IMR-90 (cell line): Measurements from ENCODE around the gene VPS13C. TPM values are rescaled to one million over a fixed set of nuclear protein-coding genes. Genes with fewer than 3 reads are reported as not detected.

Experiments used
- ATAC-seq: fragments of 200-7000 bp; cut with Tn5 transposase; 2 replicates; pipeline ENCODE4 v1.9.1; 2020; ENCODE audit warnings: low read depth, mild to moderate bottlenecking, moderate library complexity
- BruUV-seq: library from RNA; stranded (reverse); fragments of 400-500 nt; replicated peaks from 2 replicates; lab custom pipeline; 2021; lab: Mats Ljungman, UMichigan
- CTCF ChIA-PET: fragments of 300-600 bp; formaldehyde crosslinking; extraction: SDS; loops from one replicate; lab custom pipeline; 2021; ENCODE audit warnings: antibody characterized with exemption; lab: Yijun Ruan, JAX
- POLR2A ChIA-PET: fragments of 300-600 bp; sonication (Branson Sonifier 250); formaldehyde crosslinking; loops from one replicate; lab custom pipeline; 2022; ENCODE audit warnings: antibody characterized with exemption; ENCODE audit not compliant: unreplicated experiment; lab: Charles Lee
- DNase-seq: peaks from one replicate; pipeline ENCODE4 v3.0.0; 2013
- H2AFZ ChIP-seq: replicated peaks from 2 replicates; pipeline ENCODE3; 2013; ENCODE audit warnings: low read length, mild to moderate bottlenecking; ENCODE audit not compliant: poor library complexity
- H2AK5ac ChIP-seq: 2 replicates; pipeline ENCODE4 v1.6.1; 2013; ENCODE audit warnings: low read depth, low read length, inconsistent platforms
- H2AK9ac ChIP-seq: replicated peaks from 2 replicates; pipeline ENCODE3; 2013; ENCODE audit warnings: mild to moderate bottlenecking, low read depth, low read length, moderate library complexity; ENCODE audit not compliant: poor library complexity
- H2BK120ac ChIP-seq: 2 replicates; pipeline ENCODE4 v1.6.1; 2013; ENCODE audit warnings: low read depth, low read length, inconsistent platforms
- H2BK15ac ChIP-seq: 3 replicates; pipeline ENCODE4 v1.6.1; 2013; ENCODE audit warnings: low read depth, low read length, inconsistent platforms
- H2BK20ac ChIP-seq: 2 replicates; pipeline ENCODE4 v1.6.1; 2013; ENCODE audit warnings: low read depth, mild to moderate bottlenecking, inconsistent platforms, low read length, moderate library complexity
- H2BK5ac ChIP-seq: 2 replicates; pipeline ENCODE4 v1.6.1; 2013; ENCODE audit warnings: mild to moderate bottlenecking, low read depth, low read length, inconsistent platforms; ENCODE audit not compliant: poor library complexity, severe bottlenecking
- H3K14ac ChIP-seq: replicated peaks from 2 replicates; pipeline ENCODE4 v1.6.1; 2013; ENCODE audit warnings: low read depth, low read length, inconsistent platforms
- H3K18ac ChIP-seq: 2 replicates; pipeline ENCODE4 v1.6.1; 2013; ENCODE audit warnings: low read depth, low read length, control low read depth
- H3K23ac ChIP-seq: 2 replicates; pipeline ENCODE4 v1.6.1; 2013; ENCODE audit warnings: low read depth, low read length, inconsistent platforms
- H3K27ac ChIP-seq: 2 replicates; pipeline ENCODE4 v1.5.1; 2013; ENCODE audit warnings: mild to moderate bottlenecking, control low read depth, low read length; ENCODE audit not compliant: insufficient read depth
- H3K27me3 ChIP-seq: 2 replicates; pipeline ENCODE4 v1.6.1; 2013; ENCODE audit warnings: low read length; ENCODE audit not compliant: control insufficient read depth, insufficient read depth
- H3K36me3 ChIP-seq: 2 replicates; pipeline ENCODE4 v1.6.1; 2013; ENCODE audit warnings: low read length, mixed read lengths; ENCODE audit not compliant: control insufficient read depth, insufficient read depth
- H3K4ac ChIP-seq: 2 replicates; pipeline ENCODE4 v1.6.1; 2013; ENCODE audit warnings: low read depth, low read length, inconsistent platforms
- H3K4me1 ChIP-seq: 2 replicates; pipeline ENCODE4 v1.6.1; 2013; ENCODE audit warnings: low read length, mixed read lengths; ENCODE audit not compliant: control insufficient read depth, insufficient read depth
- H3K4me2 ChIP-seq: 2 replicates; pipeline ENCODE4 v1.6.1; 2013; ENCODE audit warnings: low read depth, mild to moderate bottlenecking, control low read depth, low read length, moderate library complexity
- H3K4me3 ChIP-seq: 2 replicates; pipeline ENCODE4 v1.5.1; 2013; ENCODE audit warnings: low read depth, mild to moderate bottlenecking, control low read depth, low read length, moderate library complexity; ENCODE audit not compliant: insufficient read depth
- H3K56ac ChIP-seq: 2 replicates; pipeline ENCODE4 v1.6.1; 2013; ENCODE audit warnings: low read length, inconsistent platforms; ENCODE audit not compliant: insufficient read depth; ENCODE audit errors: extremely low read depth
- H3K79me1 ChIP-seq, 2 experiments: 2 replicates each; pipeline ENCODE4 v1.6.1; 2013; ENCODE audit warnings: low read length in 2 of 2, inconsistent platforms in 1 of 2, low read depth in 1 of 2
- H3K9ac ChIP-seq: 2 replicates; pipeline ENCODE4 v1.6.1; 2013; ENCODE audit warnings: low read depth, low read length, control low read depth
- H3K9me1 ChIP-seq: 2 replicates; pipeline ENCODE4 v1.6.1; 2013; ENCODE audit warnings: low read length, inconsistent platforms; ENCODE audit not compliant: insufficient read depth
- H3K9me3 ChIP-seq: 2 replicates; pipeline ENCODE4 v1.6.1; 2013; ENCODE audit warnings: low read length; ENCODE audit not compliant: control insufficient read depth, insufficient read depth
- H4K20me1 ChIP-seq: 2 replicates; pipeline ENCODE4 v1.6.1; 2013; ENCODE audit warnings: low read length, inconsistent platforms; ENCODE audit not compliant: insufficient read depth
- H4K5ac ChIP-seq: 2 replicates; pipeline ENCODE4 v1.6.1; 2013; ENCODE audit warnings: mild to moderate bottlenecking, low read depth, low read length, control low read depth
- H4K8ac ChIP-seq, 2 experiments: 2 replicates each; pipeline ENCODE4 v1.6.1; 2013; ENCODE audit warnings: low read depth in 2 of 2, low read length in 2 of 2, control low read depth in 1 of 2, inconsistent platforms in 1 of 2
- H4K91ac ChIP-seq: 2 replicates; pipeline ENCODE4 v1.6.1; 2013; ENCODE audit warnings: low read depth, low read length, inconsistent platforms; ENCODE audit not compliant: insufficient read depth
- CEBPB ChIP-seq: IDR thresholded peaks from 2 replicates; pipeline ENCODE4 v1.6.1; 2012; ENCODE audit warnings: low read depth, low read length, improper control_type of control experiment
- ELK1 ChIP-seq: fragments of 150-350 bp; IDR thresholded peaks from 2 replicates; pipeline ENCODE4 v1.6.1; 2016; ENCODE audit warnings: low read depth, mild to moderate bottlenecking, low read length, moderate library complexity, borderline replicate concordance
- MXI1 ChIP-seq: IDR thresholded peaks from 2 replicates; pipeline ENCODE4 v1.6.1; 2012; ENCODE audit warnings: low read depth, mild to moderate bottlenecking, low read length, moderate library complexity, borderline replicate concordance
- POLR2A ChIP-seq: IDR thresholded peaks from 2 replicates; pipeline ENCODE4 v1.6.1; 2012; ENCODE audit warnings: mild to moderate bottlenecking, low read depth, low read length
- RAD21 ChIP-seq: IDR thresholded peaks from 2 replicates; pipeline ENCODE4 v1.6.1; 2012; ENCODE audit warnings: low read length, improper control_type of control experiment
- WGBS, 2 experiments: methylation state at CpG; one replicate each; pipeline versions ENCODE4 v1.1.5 to v1.1.7; 2013; ENCODE audit warnings: missing lambda C conversion rate in 2 of 2; ENCODE audit not compliant: insufficient read length in 1 of 2; ENCODE audit errors: extremely low coverage in 2 of 2; 5-methylcytosine and 5-hydroxymethylcytosine counted together
- dilution Hi-C: fragments of 300-500 bp; cut with HindIII; formaldehyde crosslinking; loops from one replicate; pipeline ENCODE4 v1.14.3; 2018; ENCODE audit warnings: low sequenced_read_pairs; ENCODE audit not compliant: unreplicated experiment
- in situ Hi-C: fragments of 300-500 bp; cut with MboI; formaldehyde crosslinking; loops from 3 replicates; pipeline ENCODE4 v1.14.3; 2019; ENCODE audit warnings: low sequenced_read_pairs, inconsistent platforms, mixed read lengths
- intact Hi-C: fragments of 100-400 bp; cut with micrococcal nuclease; formaldehyde crosslinking; loops from 2 replicates; pipeline ENCODE4 v1.10.0; 2022
- polyA plus RNA-seq, 3 experiments: library from polyadenylated mRNA; depleted of rRNA; stranded (reverse); fragments of >200 nt; gene quantifications; 2 replicates each; pipeline ENCODE4 v1.2.3, GENCODE V29; 2012; ENCODE audit warnings: low replicate concordance in 1 of 3
- total RNA-seq: library from RNA; depleted of rRNA; stranded (reverse); fragments of >200 nt; gene quantifications from 2 replicates; pipeline ENCODE4 v1.2.3, GENCODE V29; 2012
- TF ChIP-seq, protein P1 (sequence below): fragments of 150-350 bp; IDR thresholded peaks from 2 replicates; pipeline ENCODE4 v1.6.1; 2017; ENCODE audit warnings: mild to moderate bottlenecking, antibody characterized with exemption, low read length, low read depth

VPS13C gene
- total and polyA plus RNA-seq, 2 of the 4 experiments (the other 2 are of a cell fraction), result 8.1 to 32.8 TPM

DNA sequence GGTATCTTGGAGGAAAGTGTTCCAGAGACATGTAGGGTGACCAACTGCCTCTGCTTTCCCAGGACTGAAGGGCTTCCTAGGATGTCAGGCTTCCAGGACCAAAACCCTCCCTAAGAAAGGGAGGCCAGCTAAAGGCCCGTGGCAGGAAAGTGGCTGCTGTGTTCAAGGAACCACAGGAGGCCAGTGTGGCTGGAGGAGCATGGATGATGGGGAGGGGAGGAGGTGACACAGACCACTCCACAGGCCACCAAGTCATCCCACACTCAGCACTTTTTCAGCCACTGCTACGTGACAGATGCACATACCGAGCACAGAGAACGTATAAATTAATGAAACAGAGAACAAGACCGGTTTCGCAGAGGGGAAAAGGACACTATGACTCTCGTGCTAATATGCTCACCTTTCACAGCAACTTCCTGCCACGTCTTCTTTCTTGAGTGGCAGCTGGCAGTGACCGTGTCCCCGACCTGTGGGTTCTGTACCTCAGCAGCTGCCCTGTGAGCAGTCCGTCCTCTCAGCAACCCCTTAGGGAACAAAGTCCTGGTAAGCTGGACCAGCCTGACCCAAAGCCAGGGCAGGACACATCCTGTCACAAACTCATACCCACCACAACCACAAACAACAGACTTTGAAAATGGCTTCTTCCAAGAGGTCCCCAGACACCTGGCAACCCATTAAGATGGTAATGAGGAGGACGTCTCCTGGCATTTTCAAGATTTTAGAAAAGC is 244.7 kb downstream of the VPS13C start:
- dilution Hi-C loops (no loop called here), in situ Hi-C loops (no loop called here), intact Hi-C loops (no loop called here)
- H4K91ac ChIP-seq, result no peak overlapping the region
- no peak overlapping the region for H2AK9ac ChIP-seq
- TF ChIP-seq ELK1 (no peak), CEBPB (no peak), POLR2A (no peak), RAD21 (no peak), MXI1 (no peak)
- TF ChIP-seq, protein P1, sequence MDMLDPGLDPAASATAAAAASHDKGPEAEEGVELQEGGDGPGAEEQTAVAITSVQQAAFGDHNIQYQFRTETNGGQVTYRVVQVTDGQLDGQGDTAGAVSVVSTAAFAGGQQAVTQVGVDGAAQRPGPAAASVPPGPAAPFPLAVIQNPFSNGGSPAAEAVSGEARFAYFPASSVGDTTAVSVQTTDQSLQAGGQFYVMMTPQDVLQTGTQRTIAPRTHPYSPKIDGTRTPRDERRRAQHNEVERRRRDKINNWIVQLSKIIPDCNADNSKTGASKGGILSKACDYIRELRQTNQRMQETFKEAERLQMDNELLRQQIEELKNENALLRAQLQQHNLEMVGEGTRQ, result no peak
- no TSS peak for BruUV-seq
- H3K4me2 ChIP-seq, result no peak overlapping the region
- H3K23ac ChIP-seq, result no peak overlapping the region
- no peak overlapping the region for H2AK5ac ChIP-seq
- H3K27ac ChIP-seq, result no peak overlapping the region
- no peaks in the 10 kb centered on the region for H4K20me1 ChIP-seq
- no peak overlapping the region for H2BK15ac ChIP-seq
- no peak overlapping the region for H3K14ac ChIP-seq
- H3K4me3 ChIP-seq, result no peak overlapping the region
- CTCF ChIA-PET, result interaction anchor here (2.5 kb wide), 1 partner anchor 19 kb away, joined by 8 read pairs; no protein-coding TSS in a partner anchor
- no peak overlapping the region for H4K5ac ChIP-seq
- no peaks in the 10 kb centered on the region for H3K9me1 ChIP-seq
- no peaks in the 10 kb centered on the region; the same call in none of the 2 replicates for H3K27me3 ChIP-seq
- H3K4me1 ChIP-seq, result no peaks in the 10 kb centered on the region
- POLR2A ChIA-PET, result no interaction called here
- H3K56ac ChIP-seq, result no peak overlapping the region
- no peak overlapping the region for H2BK20ac ChIP-seq
- H4K8ac ChIP-seq, result no peak overlapping the region
- ATAC-seq, result no peak
- H3K18ac ChIP-seq, result no peak overlapping the region
- 80% methylated on average over 1 of the region's 12 CpGs; no CpG with 5 or more reads in 1 of the 2 experiments for WGBS, 2 experiments
- no peaks in the 10 kb centered on the region for H3K79me1 ChIP-seq
- no peaks in the 10 kb centered on the region for H3K36me3 ChIP-seq
- no peak overlapping the region for H2BK5ac ChIP-seq
- no peaks in the 10 kb centered on the region for H3K9me3 ChIP-seq
- no peak overlapping the region for H3K9ac ChIP-seq
- DNase-seq, result no peak
- H2AFZ ChIP-seq, result no peak overlapping the region
- H3K4ac ChIP-seq, result no peak overlapping the region
- no peak overlapping the region for H2BK120ac ChIP-seq
